HG02610 (cell line): ENCODE results near the gene SLC25A36.

Experiments used
- ATAC-seq: cut with Tn5 transposase; IDR thresholded peaks from one replicate; pipeline ENCODE4 v1.9.1; 2021; ENCODE audit warnings: mild to moderate bottlenecking, moderate library complexity; ENCODE audit not compliant: unreplicated experiment

The SLC25A36 gene

GRCh38 chr3:140941434-140942220 is at the start of gene SLC25A36:
Gene SLC25A36 (plus strand): TSS chr3:140941836. CDS start chr3:140942055, 219 bp downstream.
- ATAC-seq, result peak; percentile 97

GRCh38 chr3:140896997-140897396 is 44.6 kb upstream of the SLC25A36 start:
- ATAC-seq, result no peak

- ATAC-seq, result no peak
These were observed 43.1 kb upstream of the SLC25A36 start for GRCh38 chr3:140898340-140899180.

GRCh38 chr3:140899363-140899762 is 42.3 kb upstream of the SLC25A36 start:
- ATAC-seq, result no peak

- ATAC-seq, result no peak
These were observed 38.8 kb upstream of the SLC25A36 start for GRCh38 chr3:140902791-140903190.

- ATAC-seq, result no peak
These were observed 38.4 kb upstream of the SLC25A36 start for GRCh38 chr3:140903196-140903595.

GRCh38 chr3:140904521-140904920 is 37.1 kb upstream of the SLC25A36 start:
- no peak for ATAC-seq

- ATAC-seq, result no peak
These were observed 36.1 kb upstream of the SLC25A36 start for GRCh38 chr3:140905559-140905958.

GRCh38 chr3:140906785-140907184 is 34.9 kb upstream of the SLC25A36 start:
- ATAC-seq, result no peak

- no peak for ATAC-seq
These were observed 30.8 kb upstream of the SLC25A36 start for GRCh38 chr3:140910860-140911259.

- no peak for ATAC-seq
These were observed 29.8 kb upstream of the SLC25A36 start for GRCh38 chr3:140911822-140912221.

GRCh38 chr3:140913728-140914127 is 27.9 kb upstream of the SLC25A36 start:
- no peak for ATAC-seq

- no peak for ATAC-seq
These were observed 27.2 kb upstream of the SLC25A36 start for GRCh38 chr3:140914384-140914945.

GRCh38 chr3:140916603-140917002 is 25.0 kb upstream of the SLC25A36 start:
- no peak for ATAC-seq

GRCh38 chr3:140917772-140918171 is 23.9 kb upstream of the SLC25A36 start:
- ATAC-seq, result no peak

- peak; percentile 50 for ATAC-seq
These were observed 21.6 kb upstream of the SLC25A36 start for GRCh38 chr3:140920029-140920428.

GRCh38 chr3:140922634-140923033 is 19.0 kb upstream of the SLC25A36 start:
- ATAC-seq, result no peak

GRCh38 chr3:140924097-140924873 is 17.4 kb upstream of the SLC25A36 start:
- ATAC-seq, result no peak

- no peak for ATAC-seq
These were observed 14.2 kb upstream of the SLC25A36 start for GRCh38 chr3:140927279-140928069.

GRCh38 chr3:140929446-140929845 is 12.2 kb upstream of the SLC25A36 start:
- no peak for ATAC-seq
